ENCODE data around the gene CDC20. TPM values are rescaled to one million over a fixed set of nuclear protein-coding genes. Genes with fewer than 3 reads are reported as not detected.

CDC20 gene
- total RNA-seq, 1 experiment from 2014 or later = 134 TPM

- intact Hi-C loops (cut with micrococcal nuclease; ENCODE audit: unreplicated experiment) = loop anchor here (5.0 kb wide), 1 partner anchor 122 kb away; no protein-coding TSS in a partner anchor
- Mint-ChIP-seq H3K36me3 (ENCODE audit: insufficient read depth, unreplicated experiment) (peaks cover 65% of the 10 kb centered on the region), H3K9me3 (ENCODE audit: low read depth, unreplicated experiment) (no peaks in the 10 kb centered on the region), H3K4me3 (ENCODE audit: low read depth, unreplicated experiment) (peak overlapping the region; percentile 81), H3K27me3 (ENCODE audit: unreplicated experiment) (no peaks in the 10 kb centered on the region), H3K27ac (ENCODE audit: unreplicated experiment) (peak overlapping the region; percentile 88), H3K4me1 (ENCODE audit: low read depth, unreplicated experiment) (peaks cover 40% of the 10 kb centered on the region)
- BruUV-seq (replicated peaks) = no TSS peak
- CTCF ChIA-PET = interaction anchor here (1.9 kb wide), 1 partner anchor 103 kb away, joined by 5 read pairs; no protein-coding TSS in a partner anchor
- no peak for TF ChIP-seq CTCF (IDR thresholded peaks at IDR 0.05; ENCODE audit: unreplicated experiment)
- DNase-seq = no peak
Observed at GRCh38 chr1:43359696-43360095, 915 bp downstream of the CDC20 start.

GRCh38 chr1:43360616-43361015, 1.8 kb downstream of the CDC20 start:
- TF ChIP-seq CTCF (IDR thresholded peaks at IDR 0.05; ENCODE audit: unreplicated experiment) = no peak
- Mint-ChIP-seq H3K27me3 (ENCODE audit: unreplicated experiment) (no peaks in the 10 kb centered on the region), H3K27ac (ENCODE audit: unreplicated experiment) (no peak overlapping the region), H3K9me3 (ENCODE audit: low read depth, unreplicated experiment) (no peaks in the 10 kb centered on the region), H3K4me1 (ENCODE audit: low read depth, unreplicated experiment) (peaks cover 49% of the 10 kb centered on the region), H3K36me3 (ENCODE audit: insufficient read depth, unreplicated experiment) (peaks cover 74% of the 10 kb centered on the region), H3K4me3 (ENCODE audit: low read depth, unreplicated experiment) (peak overlapping the region; percentile 81)
- intact Hi-C loops (cut with micrococcal nuclease; ENCODE audit: unreplicated experiment) = no loop called here
- no TSS peak for BruUV-seq (replicated peaks)
- no peak for DNase-seq
- CTCF ChIA-PET = no interaction called here

GRCh38 chr1:43363283-43363934, 4.6 kb downstream of the CDC20 start:
- DNase-seq = no peak
- Mint-ChIP-seq H3K9me3 (ENCODE audit: low read depth, unreplicated experiment) (no peaks in the 10 kb centered on the region), H3K4me1 (ENCODE audit: low read depth, unreplicated experiment) (peaks cover 58% of the 10 kb centered on the region), H3K27me3 (ENCODE audit: unreplicated experiment) (no peaks in the 10 kb centered on the region), H3K4me3 (ENCODE audit: low read depth, unreplicated experiment) (peak overlapping the region; percentile 4), H3K27ac (ENCODE audit: unreplicated experiment) (peak overlapping the region; percentile 48), H3K36me3 (ENCODE audit: insufficient read depth, unreplicated experiment) (peaks cover 97% of the 10 kb centered on the region)
- CTCF ChIA-PET = interaction anchor here (0.5 kb wide), 1 partner anchor 78 kb away, joined by 4 read pairs; the partner anchor contains the start of gene C1orf210
- BruUV-seq (replicated peaks) = no TSS peak
- intact Hi-C loops (cut with micrococcal nuclease; ENCODE audit: unreplicated experiment) = no loop called here
- no peak for TF ChIP-seq CTCF (IDR thresholded peaks at IDR 0.05; ENCODE audit: unreplicated experiment)

- CTCF ChIA-PET = no interaction called here
- Mint-ChIP-seq H3K9me3 (ENCODE audit: low read depth, unreplicated experiment) (no peaks in the 10 kb centered on the region), H3K4me3 (ENCODE audit: low read depth, unreplicated experiment) (peak overlapping the region; percentile 4), H3K27ac (ENCODE audit: unreplicated experiment) (peak overlapping the region; percentile 10), H3K27me3 (ENCODE audit: unreplicated experiment) (no peaks in the 10 kb centered on the region), H3K4me1 (ENCODE audit: low read depth, unreplicated experiment) (peaks cover 58% of the 10 kb centered on the region), H3K36me3 (ENCODE audit: insufficient read depth, unreplicated experiment) (peaks cover 97% of the 10 kb centered on the region)
- BruUV-seq (replicated peaks) = TSS peak; percentile 30
- TF ChIP-seq CTCF (IDR thresholded peaks at IDR 0.05; ENCODE audit: unreplicated experiment) = no peak
- intact Hi-C loops (cut with micrococcal nuclease; ENCODE audit: unreplicated experiment) = no loop called here
- DNase-seq = no peak
Observed at GRCh38 chr1:43363935-43364525, 5.2 kb downstream of the CDC20 start.
